Tibial artery (tissue), 4 donors: ENCODE data around the gene TMCC1.

ENCODE experiments used
- DNase-seq, 2 donors: peaks; one replicate each; pipeline ENCODE4 v3.0.0-alpha.2; 2019
- H3K27ac ChIP-seq, 2 donors: fragments of 200-600 bp; sonication (generic) in 1 of 2; 1 replicate in 1 of 2; 2 replicates in 1 of 2; pipeline ENCODE4 v1.5.1; 2018 to 2019; ENCODE audit warnings: mild to moderate bottlenecking in 1 of 2
- H3K27me3 ChIP-seq, 2 donors: fragments of 200-600 bp; sonication (generic) in 1 of 2; one replicate each; pipeline versions ENCODE4 v1.5.1 to v1.6.0; 2016 to 2019
- H3K36me3 ChIP-seq, 3 donors: fragments of 200-600 bp; sonication (generic) in 2 of 3; one replicate each; pipeline ENCODE4 v1.5.1; 2016 to 2019; ENCODE audit warnings: mild to moderate bottlenecking in 2 of 3
- H3K4me1 ChIP-seq, 4 donors: fragments of 200-600 bp; sonication (generic) in 2 of 4; 1 replicate in 3 of 4; 2 replicates in 1 of 4; pipeline ENCODE4 v1.5.1; 2016 to 2019
- H3K4me3 ChIP-seq, 2 donors: fragments of 200-600 bp; sonication (generic) in 1 of 2; 1 replicate in 1 of 2; 2 replicates in 1 of 2; pipeline ENCODE4 v1.5.1; 2018 to 2019; ENCODE audit warnings: mild to moderate bottlenecking in 2 of 2
- H3K9me3 ChIP-seq, 3 donors: fragments of 200-600 bp; sonication (generic) in 1 of 3; one replicate each; pipeline ENCODE4 v1.5.1; 2016 to 2019
- intact Hi-C: fragments of 100-400 bp; cut with DNase I; formaldehyde crosslinking; loops from one replicate; pipeline ENCODE4 v1.15.0; 2023; ENCODE audit warnings: low total_unique reads
- TF ChIP-seq, protein P1 (sequence below), 2 experiments: fragments of 200-600 bp in 1 of 2; fragments of 450-650 bp in 1 of 2; IDR thresholded peaks; one replicate each; pipeline ENCODE4 v1.5.1; 2017 to 2019; ENCODE audit warnings: antibody characterized with exemption in 2 of 2, mild to moderate bottlenecking in 1 of 2, moderate library complexity in 1 of 2

The TMCC1 gene

DNA sequence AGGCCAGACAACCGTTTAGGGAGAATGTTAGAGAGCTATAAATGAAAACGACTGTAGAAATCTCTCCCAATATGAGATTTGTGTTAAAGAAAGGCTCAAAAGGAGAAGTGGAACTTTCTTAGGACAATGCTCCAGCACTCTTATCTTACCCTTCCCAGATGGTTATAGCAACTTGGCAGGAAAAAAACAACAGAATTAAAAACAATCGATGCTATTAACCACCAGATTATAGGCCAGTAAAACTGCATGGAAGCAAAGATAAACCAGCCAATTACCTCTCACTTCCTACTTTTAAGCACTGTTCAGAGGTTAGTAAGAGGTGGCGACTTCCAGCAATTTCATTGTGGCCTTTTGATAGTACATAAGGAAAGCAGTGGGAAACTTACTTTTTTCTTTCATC, 72.9 kb downstream of the TMCC1 start:
- no peak overlapping the region for H3K27ac ChIP-seq
- TF ChIP-seq, protein P1, sequence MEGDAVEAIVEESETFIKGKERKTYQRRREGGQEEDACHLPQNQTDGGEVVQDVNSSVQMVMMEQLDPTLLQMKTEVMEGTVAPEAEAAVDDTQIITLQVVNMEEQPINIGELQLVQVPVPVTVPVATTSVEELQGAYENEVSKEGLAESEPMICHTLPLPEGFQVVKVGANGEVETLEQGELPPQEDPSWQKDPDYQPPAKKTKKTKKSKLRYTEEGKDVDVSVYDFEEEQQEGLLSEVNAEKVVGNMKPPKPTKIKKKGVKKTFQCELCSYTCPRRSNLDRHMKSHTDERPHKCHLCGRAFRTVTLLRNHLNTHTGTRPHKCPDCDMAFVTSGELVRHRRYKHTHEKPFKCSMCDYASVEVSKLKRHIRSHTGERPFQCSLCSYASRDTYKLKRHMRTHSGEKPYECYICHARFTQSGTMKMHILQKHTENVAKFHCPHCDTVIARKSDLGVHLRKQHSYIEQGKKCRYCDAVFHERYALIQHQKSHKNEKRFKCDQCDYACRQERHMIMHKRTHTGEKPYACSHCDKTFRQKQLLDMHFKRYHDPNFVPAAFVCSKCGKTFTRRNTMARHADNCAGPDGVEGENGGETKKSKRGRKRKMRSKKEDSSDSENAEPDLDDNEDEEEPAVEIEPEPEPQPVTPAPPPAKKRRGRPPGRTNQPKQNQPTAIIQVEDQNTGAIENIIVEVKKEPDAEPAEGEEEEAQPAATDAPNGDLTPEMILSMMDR (IDR thresholded peaks at IDR 0.05), result no peak
- H3K4me1 ChIP-seq, result peaks cover 0 to 10% (median 2%) of the 10 kb centered on the region in 4 donors
- DNase-seq, result no peak
- intact Hi-C loops, result no loop called here
- H3K4me3 ChIP-seq, result no peak overlapping the region
- no peaks in the 10 kb centered on the region for H3K36me3 ChIP-seq
- H3K27me3 ChIP-seq, result no peaks in the 10 kb centered on the region
- H3K9me3 ChIP-seq, result no peaks in the 10 kb centered on the region

DNA sequence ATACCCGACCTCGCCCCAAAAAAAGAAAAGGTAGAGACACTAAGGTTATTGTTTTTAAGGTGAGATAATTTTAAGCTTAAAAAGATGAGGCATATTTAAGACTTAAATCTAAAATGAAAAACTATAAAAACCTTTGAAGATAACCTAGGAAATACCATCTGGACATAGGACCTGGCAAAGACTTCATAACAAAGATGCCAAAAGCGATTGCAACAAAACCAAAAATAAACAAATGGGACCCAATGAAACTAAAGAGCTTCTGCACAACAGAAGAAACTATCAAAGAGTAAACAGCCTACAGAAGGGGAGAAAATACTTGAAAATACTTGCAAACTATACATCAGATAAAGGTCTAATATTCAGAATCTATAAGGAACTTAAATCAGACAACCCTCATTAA, 80.9 kb downstream of the TMCC1 start:
- no peak overlapping the region for H3K4me3 ChIP-seq
- TF ChIP-seq, protein P1 (IDR thresholded peaks at IDR 0.05), result no peak
- H3K9me3 ChIP-seq, result no peaks in the 10 kb centered on the region
- DNase-seq, result no peak
- H3K27me3 ChIP-seq, result no peaks in the 10 kb centered on the region
- no peak overlapping the region for H3K27ac ChIP-seq
- no peaks in the 10 kb centered on the region for H3K36me3 ChIP-seq
- intact Hi-C loops, result no loop called here
- H3K4me1 ChIP-seq, result no peaks in the 10 kb centered on the region

DNA sequence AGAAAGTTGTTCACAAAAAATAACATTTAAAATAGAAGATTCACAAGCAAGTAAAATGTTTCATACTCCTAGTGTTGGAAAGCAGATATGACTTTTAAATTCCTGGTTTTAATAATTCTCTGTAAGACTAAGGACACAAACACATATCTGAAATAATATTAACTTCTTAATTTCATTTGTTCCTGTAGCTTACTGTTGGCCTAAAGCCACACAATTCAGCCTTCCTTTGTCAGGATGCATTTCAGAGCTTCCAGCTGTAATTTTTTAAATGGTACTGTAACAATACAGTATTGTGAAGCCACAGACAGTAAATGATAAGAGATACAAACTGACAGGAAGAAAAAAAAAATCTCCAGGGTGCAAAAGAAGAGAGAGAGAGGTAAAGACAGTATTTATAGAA, 84.2 kb downstream of the TMCC1 start:
- TF ChIP-seq, protein P1 (IDR thresholded peaks at IDR 0.05), result no peak
- DNase-seq, result no peak
- H3K9me3 ChIP-seq, result no peaks in the 10 kb centered on the region
- no peaks in the 10 kb centered on the region for H3K36me3 ChIP-seq
- intact Hi-C loops, result no loop called here
- H3K27ac ChIP-seq, result no peak overlapping the region
- no peaks in the 10 kb centered on the region for H3K27me3 ChIP-seq
- H3K4me3 ChIP-seq, result no peak overlapping the region
- peaks cover 0 to 5% (median 0%) of the 10 kb centered on the region in 4 donors for H3K4me1 ChIP-seq

DNA sequence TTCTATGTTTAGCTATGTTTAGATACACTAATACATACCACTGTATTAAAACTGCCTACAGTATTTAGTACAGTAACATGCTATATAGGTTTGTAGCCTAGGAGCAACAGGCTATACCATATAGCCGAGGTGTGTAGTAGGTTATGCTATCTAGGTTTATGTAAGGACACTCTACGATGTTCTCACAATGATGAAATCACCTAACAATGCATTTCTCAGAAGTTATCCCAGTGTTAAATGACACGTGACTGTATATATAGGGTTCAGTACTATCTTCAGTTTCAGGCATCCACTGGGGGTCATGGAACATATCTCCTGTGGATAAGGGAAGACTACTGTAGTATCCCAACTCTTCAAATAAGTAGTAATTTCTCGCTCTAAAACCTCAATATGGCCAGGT, 97.4 kb downstream of the TMCC1 start:
- intact Hi-C loops, result no loop called here
- H3K36me3 ChIP-seq, result no peaks in the 10 kb centered on the region
- no peak for DNase-seq
- no peaks in the 10 kb centered on the region for H3K9me3 ChIP-seq
- no peak overlapping the region for H3K4me3 ChIP-seq
- TF ChIP-seq, protein P1 (IDR thresholded peaks at IDR 0.05), result no peak
- no peak overlapping the region for H3K27ac ChIP-seq
- no peaks in the 10 kb centered on the region for H3K27me3 ChIP-seq
- peaks cover 0 to 25% (median 12%) of the 10 kb centered on the region in 4 donors for H3K4me1 ChIP-seq

DNA sequence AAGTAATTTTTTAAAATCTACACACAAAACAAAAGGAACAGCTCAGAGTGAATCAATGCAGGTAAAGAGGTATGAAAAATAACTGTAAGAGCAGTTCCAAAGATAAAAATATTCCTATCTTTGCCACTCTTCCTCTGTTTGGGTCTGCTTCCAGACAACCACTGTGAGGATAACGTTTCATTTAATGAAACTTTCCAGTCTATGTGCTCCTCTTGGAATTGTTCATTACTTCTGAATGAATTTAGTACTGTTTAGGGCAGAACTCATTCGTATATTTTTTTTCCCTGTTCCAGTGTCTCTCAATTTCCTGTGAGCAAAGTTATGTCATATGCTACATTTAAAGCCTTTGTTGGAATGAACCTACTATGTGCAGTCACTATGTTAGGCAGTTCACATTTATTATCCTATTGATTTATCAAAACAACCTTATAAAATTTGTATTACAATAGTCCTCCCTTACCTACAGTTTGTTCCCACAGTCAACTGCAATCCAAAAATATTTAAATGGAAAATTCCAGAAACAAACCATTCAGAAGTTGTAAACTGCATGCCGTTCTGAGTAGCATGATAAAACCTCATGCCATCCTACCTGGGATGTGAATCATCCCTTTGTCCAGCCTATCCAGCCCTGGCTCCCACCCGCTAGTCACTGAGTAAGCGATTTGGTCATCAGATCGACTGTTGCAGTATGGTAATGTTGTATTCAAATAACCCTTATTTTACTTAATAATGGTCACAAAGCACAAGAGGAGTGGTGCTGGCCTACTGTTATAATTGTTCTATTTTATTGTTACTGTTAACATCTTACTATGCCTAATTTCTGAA, 98.1 kb downstream of the TMCC1 start:
- H3K36me3 ChIP-seq, result no peaks in the 10 kb centered on the region
- intact Hi-C loops, result no loop called here
- no peak overlapping the region for H3K27ac ChIP-seq
- no peak for DNase-seq
- H3K9me3 ChIP-seq, result no peaks in the 10 kb centered on the region
- TF ChIP-seq, protein P1 (IDR thresholded peaks at IDR 0.05), result no peak
- H3K4me3 ChIP-seq, result no peak overlapping the region
- peaks cover 0 to 25% (median 12%) of the 10 kb centered on the region in 4 donors for H3K4me1 ChIP-seq
- no peaks in the 10 kb centered on the region for H3K27me3 ChIP-seq
